B cell (primary cell): ENCODE measurements around the gene ZNF581. TPM values are rescaled to one million over a fixed set of nuclear protein-coding genes. Genes with fewer than 3 reads are reported as not detected.
A peak's percentile ranks its signal among the peaks of the same experiment; 100 is the strongest.

Source experiments
- ATAC-seq: fragments of 200-7000 bp; cut with Tn5 transposase; one replicate; pipeline ENCODE4 v1.10.0; 2021; ENCODE audit warnings: low read depth, mild to moderate bottlenecking, moderate number of reproducible peaks, moderate library complexity
- CTCF ChIA-PET: fragments of 350-600 bp; sonication (Branson Sonifier 250); formaldehyde crosslinking; loops from one replicate; lab custom pipeline; 2021; ENCODE audit warnings: antibody characterized with exemption, inconsistent platforms; lab: Charles Lee
- POLR2A ChIA-PET: fragments of 350-600 bp; sonication (Branson Sonifier 250); formaldehyde crosslinking; loops from one replicate; lab custom pipeline; 2021; ENCODE audit warnings: antibody characterized with exemption; lab: Charles Lee
- DNase-seq: peaks from one replicate; pipeline ENCODE4 v3.0.0; 2013
- H2AFZ ChIP-seq: 2 replicates; pipeline ENCODE4 v1.6.1; 2012; ENCODE audit warnings: mild to moderate bottlenecking, low read depth, low read length; ENCODE audit not compliant: insufficient read depth, poor library complexity, severe bottlenecking
- H3K27ac ChIP-seq, 2 donors: 1 replicate in 1 of 2; 2 replicates in 1 of 2; pipeline ENCODE4 v1.5.1; 2012 to 2013; ENCODE audit warnings: low read length in 2 of 2, mild to moderate bottlenecking in 2 of 2, moderate library complexity in 1 of 2
- H3K27me3 ChIP-seq, 4 experiments: fragments of 200-600 bp in 1 of 4; sonication (generic) in 1 of 4; replicated peaks in 1 of 4; 1 replicate in 2 of 4; 2 replicates in 2 of 4; pipeline versions ENCODE4 v1.6.1 to v1.7.0; 2013 to 2016; ENCODE audit warnings: low read length in 3 of 4, mild to moderate bottlenecking in 2 of 4, mixed read lengths in 1 of 4, moderate library complexity in 1 of 4; ENCODE audit not compliant: insufficient read depth in 4 of 4, control insufficient read depth in 3 of 4; ENCODE audit errors: control extremely low read depth in 1 of 4
- H3K36me3 ChIP-seq, 2 experiments: replicated peaks in 1 of 2; 1 replicate in 1 of 2; 2 replicates in 1 of 2; pipeline versions ENCODE4 v1.6.1 to v1.7.1; 2013; ENCODE audit warnings: low read length in 1 of 2; ENCODE audit not compliant: insufficient read depth in 2 of 2, control insufficient read depth in 1 of 2; ENCODE audit errors: control extremely low read depth in 1 of 2, extremely low read depth in 1 of 2
- H3K4me1 ChIP-seq, 2 donors: fragments of 200-600 bp in 1 of 2; sonication (generic) in 1 of 2; 1 replicate in 1 of 2; 2 replicates in 1 of 2; pipeline versions ENCODE4 v1.5.1 to v1.6.1; 2013 to 2017; ENCODE audit warnings: low read length in 2 of 2; ENCODE audit not compliant: control insufficient read depth in 2 of 2, insufficient read depth in 2 of 2
- H3K4me2 ChIP-seq: replicated peaks from 2 replicates; pipeline ENCODE3; 2012; ENCODE audit warnings: mild to moderate bottlenecking, low read depth, low read length; ENCODE audit not compliant: poor library complexity, severe bottlenecking
- H3K4me3 ChIP-seq, 5 experiments: fragments of 200-600 bp in 1 of 5; sonication (generic) in 1 of 5; 1 replicate in 3 of 5; 2 replicates in 2 of 5; pipeline versions ENCODE4 v1.5.1 to v1.7.0; 2011 to 2016; ENCODE audit warnings: low read length in 4 of 5, mild to moderate bottlenecking in 4 of 5, low read depth in 2 of 5, control low read depth in 1 of 5, moderate library complexity in 1 of 5; ENCODE audit not compliant: insufficient read depth in 1 of 5; ENCODE audit errors: control extremely low read depth in 1 of 5, extremely low read depth in 1 of 5
- H3K79me2 ChIP-seq: fragments of 200-600 bp; sonication (generic); one replicate; pipeline ENCODE4 v1.6.0; 2016; ENCODE audit warnings: low read length; ENCODE audit not compliant: control insufficient read depth, insufficient read depth
- H3K9ac ChIP-seq: fragments of 200-600 bp; sonication (generic); 2 replicates; pipeline ENCODE4 v1.6.1; 2017; ENCODE audit warnings: mild to moderate bottlenecking, low read length, moderate library complexity
- H3K9me3 ChIP-seq, 3 donors: one replicate each; pipeline versions ENCODE4 v1.6.1 to v1.7.1; 2013; ENCODE audit warnings: low read length in 2 of 3; ENCODE audit not compliant: control insufficient read depth in 2 of 3, insufficient read depth in 1 of 3; ENCODE audit errors: control extremely low read depth in 1 of 3
- H4K20me1 ChIP-seq: 2 replicates; pipeline ENCODE4 v1.6.0; 2012; ENCODE audit warnings: mild to moderate bottlenecking, low read length; ENCODE audit not compliant: insufficient read depth, control insufficient read depth, poor library complexity, severe bottlenecking
- H3K27ac Mint-ChIP-seq: one replicate; pipeline ENCODE4 v1.8.0; 2021; ENCODE audit warnings: mixed read lengths
- H3K27me3 Mint-ChIP-seq: one replicate; pipeline ENCODE4 v1.8.0; 2021; ENCODE audit warnings: mixed read lengths
- H3K4me1 Mint-ChIP-seq: one replicate; pipeline ENCODE4 v1.8.0; 2021; ENCODE audit warnings: mixed read lengths
- H3K4me3 Mint-ChIP-seq: one replicate; pipeline ENCODE4 v1.8.0; 2021; ENCODE audit warnings: mixed read lengths
- H3K9me3 Mint-ChIP-seq: one replicate; pipeline ENCODE4 v1.8.0; 2022; ENCODE audit warnings: mixed read lengths; ENCODE audit not compliant: insufficient read depth
- EZH2 ChIP-seq: IDR thresholded peaks from 2 replicates; pipeline ENCODE4 v1.6.1; 2012; ENCODE audit warnings: borderline replicate concordance, low read depth, mild to moderate bottlenecking, moderate library complexity, low read length; ENCODE audit not compliant: insufficient read depth, poor library complexity, severe bottlenecking
- WGBS: methylation state at CpG from one replicate; pipeline ENCODE4 v1.1.5; 2013; ENCODE audit warnings: missing lambda C conversion rate; ENCODE audit not compliant: insufficient coverage; 5-methylcytosine and 5-hydroxymethylcytosine counted together
- intact Hi-C: fragments of 100-400 bp; cut with micrococcal nuclease; formaldehyde crosslinking; loops from one replicate; pipeline ENCODE4 v1.10.0; 2022
- polyA plus RNA-seq: library from polyadenylated mRNA; depleted of rRNA; stranded (reverse); fragments of >200 nt; gene quantifications from 2 replicates; pipeline ENCODE4 v1.2.3, GENCODE V29; 2012
- total RNA-seq, 2 donors: library from RNA; stranded (reverse); fragments of 120-200 nt in 1 of 2; gene quantifications; 1 replicate in 1 of 2; 2 replicates in 1 of 2; pipeline versions ENCODE4 v1.2.3 to v1.2.4, GENCODE V29; 2013 to 2022
- TF ChIP-seq, protein P1 (sequence below): fragments of 200-600 bp; IDR thresholded peaks from one replicate; pipeline ENCODE4 v1.8.0; 2022; ENCODE audit warnings: antibody characterized with exemption, mild to moderate bottlenecking

ZNF581 gene
- total and polyA plus RNA-seq, 2 donors (not counting 1 experiment from before 2014, with no cell fraction given): 48.2 to 51.3 TPM

GRCh38 chr19:55678121-55678671 lies 34.7 kb downstream of the ZNF581 start:
- H3K4me3 ChIP-seq: peak overlapping the region in 4 of 5 experiments; percentile 6 to 93 (median 26)
- ATAC-seq: peak; percentile 81

More at GRCh38 chr19:55678121-55678671, 34.7 kb downstream of the ZNF581 start:
- peak overlapping the region; percentile 87 to 93 for H3K27ac ChIP-seq
- DNase-seq: peak; percentile 93
- Mint-ChIP-seq H3K9me3 (no peaks in the 10 kb centered on the region), H3K4me1 (peaks cover 64% of the 10 kb centered on the region), H3K4me3 (peak overlapping the region; percentile 95), H3K27me3 (no peaks in the 10 kb centered on the region), H3K27ac (peak overlapping the region; percentile 96)
- H3K4me2 ChIP-seq: peak overlapping the region; percentile 82
- POLR2A ChIA-PET: interaction anchor here (0.6 to 1.5 kb wide), 5 partner anchors 24 to 1432 kb away, joined by 3 to 8 read pairs (median 4); partner anchors contain the start of genes U2AF2 and ZNF581
- peaks cover 66% of the 10 kb centered on the region for H4K20me1 ChIP-seq
- peaks cover 0 to 2% (median 0%) of the 10 kb centered on the region in 3 donors for H3K9me3 ChIP-seq
- peak overlapping the region; percentile 80 for H3K9ac ChIP-seq
- H3K27me3 ChIP-seq: no peaks in the 10 kb centered on the region
- H3K4me1 ChIP-seq: peaks cover 50 to 70% of the 10 kb centered on the region in 2 donors
- H3K36me3 ChIP-seq: peaks cover 0 to 62% of the 10 kb centered on the region in 2 experiments
- 31% methylated on average over 18 of the region's 21 CpGs for WGBS
- CTCF ChIA-PET: interaction anchor here (1.1 to 1.8 kb wide), 2 partner anchors 23 to 25 kb away, joined by 5 to 6 read pairs; partner anchors contain the start of gene U2AF2
- intact Hi-C loops: loop anchor here (1.0 to 5.0 kb wide), 4 partner anchors 36 to 1476 kb away; partner anchors contain the start of genes PPP1R12C, RPS9, ZNF580 and ZNF581
- H3K79me2 ChIP-seq: peaks cover 80% of the 10 kb centered on the region
- TF ChIP-seq, protein P1, sequence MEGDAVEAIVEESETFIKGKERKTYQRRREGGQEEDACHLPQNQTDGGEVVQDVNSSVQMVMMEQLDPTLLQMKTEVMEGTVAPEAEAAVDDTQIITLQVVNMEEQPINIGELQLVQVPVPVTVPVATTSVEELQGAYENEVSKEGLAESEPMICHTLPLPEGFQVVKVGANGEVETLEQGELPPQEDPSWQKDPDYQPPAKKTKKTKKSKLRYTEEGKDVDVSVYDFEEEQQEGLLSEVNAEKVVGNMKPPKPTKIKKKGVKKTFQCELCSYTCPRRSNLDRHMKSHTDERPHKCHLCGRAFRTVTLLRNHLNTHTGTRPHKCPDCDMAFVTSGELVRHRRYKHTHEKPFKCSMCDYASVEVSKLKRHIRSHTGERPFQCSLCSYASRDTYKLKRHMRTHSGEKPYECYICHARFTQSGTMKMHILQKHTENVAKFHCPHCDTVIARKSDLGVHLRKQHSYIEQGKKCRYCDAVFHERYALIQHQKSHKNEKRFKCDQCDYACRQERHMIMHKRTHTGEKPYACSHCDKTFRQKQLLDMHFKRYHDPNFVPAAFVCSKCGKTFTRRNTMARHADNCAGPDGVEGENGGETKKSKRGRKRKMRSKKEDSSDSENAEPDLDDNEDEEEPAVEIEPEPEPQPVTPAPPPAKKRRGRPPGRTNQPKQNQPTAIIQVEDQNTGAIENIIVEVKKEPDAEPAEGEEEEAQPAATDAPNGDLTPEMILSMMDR: peak; percentile 54
- TF ChIP-seq EZH2: no peak
- no peak overlapping the region for H2AFZ ChIP-seq
